ENCODE results near the gene RASAL1.

DNA sequence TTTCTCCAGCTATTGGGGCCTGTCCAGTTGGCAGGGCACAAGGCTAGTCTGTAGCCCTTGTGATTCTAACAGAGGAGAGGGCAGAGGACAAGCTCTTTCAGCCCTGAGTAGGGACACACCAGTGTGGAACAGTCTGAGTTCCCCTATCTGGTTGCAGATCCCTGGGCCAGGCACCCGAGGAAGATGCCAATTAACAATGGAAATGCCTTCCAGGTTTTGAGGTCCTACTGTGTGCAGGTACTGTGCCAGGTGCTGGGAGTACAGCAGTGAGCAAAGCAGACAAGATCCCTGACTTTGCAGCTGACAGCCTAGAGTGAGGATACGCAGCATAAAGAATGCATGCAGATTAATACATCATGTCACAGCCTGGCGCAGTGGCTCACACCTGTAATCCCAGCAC is 62.0 kb downstream of the RASAL1 start:
- no peak for TF ChIP-seq POLR2A (IDR thresholded peaks at IDR 0.05)
- TF ChIP-seq, protein P1, sequence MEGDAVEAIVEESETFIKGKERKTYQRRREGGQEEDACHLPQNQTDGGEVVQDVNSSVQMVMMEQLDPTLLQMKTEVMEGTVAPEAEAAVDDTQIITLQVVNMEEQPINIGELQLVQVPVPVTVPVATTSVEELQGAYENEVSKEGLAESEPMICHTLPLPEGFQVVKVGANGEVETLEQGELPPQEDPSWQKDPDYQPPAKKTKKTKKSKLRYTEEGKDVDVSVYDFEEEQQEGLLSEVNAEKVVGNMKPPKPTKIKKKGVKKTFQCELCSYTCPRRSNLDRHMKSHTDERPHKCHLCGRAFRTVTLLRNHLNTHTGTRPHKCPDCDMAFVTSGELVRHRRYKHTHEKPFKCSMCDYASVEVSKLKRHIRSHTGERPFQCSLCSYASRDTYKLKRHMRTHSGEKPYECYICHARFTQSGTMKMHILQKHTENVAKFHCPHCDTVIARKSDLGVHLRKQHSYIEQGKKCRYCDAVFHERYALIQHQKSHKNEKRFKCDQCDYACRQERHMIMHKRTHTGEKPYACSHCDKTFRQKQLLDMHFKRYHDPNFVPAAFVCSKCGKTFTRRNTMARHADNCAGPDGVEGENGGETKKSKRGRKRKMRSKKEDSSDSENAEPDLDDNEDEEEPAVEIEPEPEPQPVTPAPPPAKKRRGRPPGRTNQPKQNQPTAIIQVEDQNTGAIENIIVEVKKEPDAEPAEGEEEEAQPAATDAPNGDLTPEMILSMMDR (IDR thresholded peaks at IDR 0.05) = no peak
